ENCODE measurements around the gene SLC35G3.

GRCh38 chr17:35239823-35240222, 45.6 kb upstream of the SLC35G3 start:
- TF ChIP-seq CTCF (conservative IDR thresholded peaks at IDR 0.05) (no peak), EZH2 (IDR thresholded peaks at IDR 0.05; ENCODE audit: low read depth) (no peak)

Measured in PC-9 (cell line).